Measurements from ENCODE around the gene CCDC85B.

CCDC85B gene

GRCh38 chr11:65899356-65900124 lies 9.1 kb downstream of the CCDC85B start:
- Histone ChIP-seq H2BK5ac (ENCODE audit: low read length) (no peak overlapping the region), H3K36me3 (ENCODE audit: control insufficient read depth, insufficient read depth, low read length) (no peaks in the 10 kb centered on the region), H3K27me3 (ENCODE audit: insufficient read depth, low read length, poor library complexity) (peaks cover 7% of the 10 kb centered on the region), H2AK5ac (ENCODE audit: low read length) (no peak overlapping the region), H3K79me1 (ENCODE audit: low read length) (no peaks in the 10 kb centered on the region), H3K23ac (ENCODE audit: low read length) (peak overlapping the region; percentile 1), H2BK120ac (ENCODE audit: low read depth, low read length) (no peak overlapping the region), H4K8ac (ENCODE audit: low read depth, low read length) (no peak overlapping the region), H3K4ac (ENCODE audit: low read depth, low read length) (no peak overlapping the region), H3K27ac (ENCODE audit: low read depth, low read length) (peak overlapping the region; percentile 37), H3K4me2 (ENCODE audit: low read length) (peak overlapping the region; percentile 48), H3K4me1 (ENCODE audit: control insufficient read depth, low read depth, low read length) (no peaks in the 10 kb centered on the region), H3K56ac (ENCODE audit: low read length) (peak overlapping the region; percentile 76), H3K79me2 (ENCODE audit: control insufficient read depth, insufficient read depth, low read length) (no peaks in the 10 kb centered on the region), H4K5ac (ENCODE audit: low read length) (no peak overlapping the region), H3K9ac (ENCODE audit: low read length) (peak overlapping the region; percentile 56), H3K4me3 (ENCODE audit: low read length) (no peak overlapping the region), H2BK15ac (replicated peaks; ENCODE audit: low read depth) (no peak overlapping the region), H3K18ac (ENCODE audit: low read length) (peak overlapping the region; percentile 55)
- no CpG with 5 or more reads among the region's 78 CpGs for WGBS (ENCODE audit: extremely low coverage, insufficient coverage, low lambda C conversion rate)
- DNase-seq = peak; percentile 71

- peak within 1 kb of the TSS; percentile 1 for H3K23ac ChIP-seq (ENCODE audit: low read length)
- H3K27ac ChIP-seq (ENCODE audit: low read depth, low read length) = peak within 1 kb of the TSS; percentile 37
- H3K56ac ChIP-seq (ENCODE audit: low read length) = peak within 1 kb of the TSS; percentile 76
- peaks cover 7% of the 10 kb centered on the region for H3K27me3 ChIP-seq (ENCODE audit: insufficient read depth, low read length, poor library complexity)
- no peak within 1 kb of the TSS for H2BK5ac ChIP-seq (ENCODE audit: low read length)
- H3K4me2 ChIP-seq (ENCODE audit: low read length) = peak within 1 kb of the TSS; percentile 48
- H4K5ac ChIP-seq (ENCODE audit: low read length) = no peak within 1 kb of the TSS
- no peaks in the 10 kb centered on the region for H3K36me3 ChIP-seq (ENCODE audit: control insufficient read depth, insufficient read depth, low read length)
- H2AK5ac ChIP-seq (ENCODE audit: low read length) = no peak within 1 kb of the TSS
- no peak within 1 kb of the TSS for H4K8ac ChIP-seq (ENCODE audit: low read depth, low read length)
- H2BK120ac ChIP-seq (ENCODE audit: low read depth, low read length) = no peak within 1 kb of the TSS
- H3K79me2 ChIP-seq (ENCODE audit: control insufficient read depth, insufficient read depth, low read length) = no peaks in the 10 kb centered on the region
- H3K4me1 ChIP-seq (ENCODE audit: control insufficient read depth, low read depth, low read length) = no peaks in the 10 kb centered on the region
- DNase-seq = peak; percentile 94
- H3K4ac ChIP-seq (ENCODE audit: low read depth, low read length) = no peak within 1 kb of the TSS
- no peaks in the 10 kb centered on the region for H3K79me1 ChIP-seq (ENCODE audit: low read length)
- peak within 1 kb of the TSS; percentile 55 for H3K18ac ChIP-seq (ENCODE audit: low read length)
- H3K4me3 ChIP-seq (ENCODE audit: low read length) = no peak within 1 kb of the TSS
- peak within 1 kb of the TSS; percentile 56 for H3K9ac ChIP-seq (ENCODE audit: low read length)
- H2BK15ac ChIP-seq (replicated peaks; ENCODE audit: low read depth) = no peak within 1 kb of the TSS
- WGBS (ENCODE audit: extremely low coverage, insufficient coverage, low lambda C conversion rate) = no CpG with 5 or more reads among the region's 80 CpGs
These were observed 9.8 kb downstream of the CCDC85B start, which contains the start of gene FOSL1 for GRCh38 chr11:65900125-65900898. Gene FOSL1, minus strand, starts transcription at chr11:65900388. Its CDS starts 49 bp downstream, at chr11:65900339.

- Histone ChIP-seq H3K79me2 (ENCODE audit: control insufficient read depth, insufficient read depth, low read length) (no peaks in the 10 kb centered on the region), H3K79me1 (ENCODE audit: low read length) (no peaks in the 10 kb centered on the region), H2BK5ac (ENCODE audit: low read length) (no peak overlapping the region), H3K4me3 (ENCODE audit: low read length) (no peak overlapping the region), H3K23ac (ENCODE audit: low read length) (no peak overlapping the region), H4K8ac (ENCODE audit: low read depth, low read length) (no peak overlapping the region), H2BK120ac (ENCODE audit: low read depth, low read length) (no peak overlapping the region), H3K9ac (ENCODE audit: low read length) (no peak overlapping the region), H3K36me3 (ENCODE audit: control insufficient read depth, insufficient read depth, low read length) (no peaks in the 10 kb centered on the region), H3K27ac (ENCODE audit: low read depth, low read length) (no peak overlapping the region), H4K5ac (ENCODE audit: low read length) (no peak overlapping the region), H3K18ac (ENCODE audit: low read length) (no peak overlapping the region), H3K27me3 (ENCODE audit: insufficient read depth, low read length, poor library complexity) (peaks cover 7% of the 10 kb centered on the region), H2BK15ac (replicated peaks; ENCODE audit: low read depth) (no peak overlapping the region), H3K56ac (ENCODE audit: low read length) (no peak overlapping the region), H2AK5ac (ENCODE audit: low read length) (no peak overlapping the region), H3K4me2 (ENCODE audit: low read length) (no peak overlapping the region), H3K4me1 (ENCODE audit: control insufficient read depth, low read depth, low read length) (no peaks in the 10 kb centered on the region), H3K4ac (ENCODE audit: low read depth, low read length) (no peak overlapping the region)
- DNase-seq = no peak
- no CpG with 5 or more reads among the region's 11 CpGs for WGBS (ENCODE audit: extremely low coverage, insufficient coverage, low lambda C conversion rate)
These were observed 10.4 kb downstream of the CCDC85B start for GRCh38 chr11:65900899-65901180.

GRCh38 chr11:65903068-65903481 lies 12.6 kb downstream of the CCDC85B start:
- Histone ChIP-seq H3K79me1 (ENCODE audit: low read length) (no peaks in the 10 kb centered on the region), H2BK120ac (ENCODE audit: low read depth, low read length) (no peak overlapping the region), H2BK15ac (replicated peaks; ENCODE audit: low read depth) (no peak overlapping the region), H3K9ac (ENCODE audit: low read length) (no peak overlapping the region), H3K56ac (ENCODE audit: low read length) (peak overlapping the region; percentile 34), H4K5ac (ENCODE audit: low read length) (no peak overlapping the region), H3K27me3 (ENCODE audit: insufficient read depth, low read length, poor library complexity) (peaks cover 7% of the 10 kb centered on the region), H3K4me1 (ENCODE audit: control insufficient read depth, low read depth, low read length) (no peaks in the 10 kb centered on the region), H3K36me3 (ENCODE audit: control insufficient read depth, insufficient read depth, low read length) (no peaks in the 10 kb centered on the region), H3K4me3 (ENCODE audit: low read length) (no peak overlapping the region), H3K23ac (ENCODE audit: low read length) (no peak overlapping the region), H3K4ac (ENCODE audit: low read depth, low read length) (no peak overlapping the region), H3K27ac (ENCODE audit: low read depth, low read length) (no peak overlapping the region), H2BK5ac (ENCODE audit: low read length) (no peak overlapping the region), H2AK5ac (ENCODE audit: low read length) (no peak overlapping the region), H3K79me2 (ENCODE audit: control insufficient read depth, insufficient read depth, low read length) (no peaks in the 10 kb centered on the region), H4K8ac (ENCODE audit: low read depth, low read length) (no peak overlapping the region), H3K4me2 (ENCODE audit: low read length) (no peak overlapping the region), H3K18ac (ENCODE audit: low read length) (no peak overlapping the region)
- DNase-seq = peak; percentile 96
- WGBS (ENCODE audit: extremely low coverage, insufficient coverage, low lambda C conversion rate) = no CpG with 5 or more reads among the region's 5 CpGs

- H3K36me3 ChIP-seq (ENCODE audit: control insufficient read depth, insufficient read depth, low read length) = no peaks in the 10 kb centered on the region
- no peaks in the 10 kb centered on the region for H3K4me1 ChIP-seq (ENCODE audit: control insufficient read depth, low read depth, low read length)
- no peak overlapping the region for H2BK5ac ChIP-seq (ENCODE audit: low read length)
- H3K4ac ChIP-seq (ENCODE audit: low read depth, low read length) = no peak overlapping the region
- H3K4me2 ChIP-seq (ENCODE audit: low read length) = no peak overlapping the region
- no peak overlapping the region for H2BK15ac ChIP-seq (replicated peaks; ENCODE audit: low read depth)
- no peak overlapping the region for H4K8ac ChIP-seq (ENCODE audit: low read depth, low read length)
- H3K23ac ChIP-seq (ENCODE audit: low read length) = no peak overlapping the region
- no peak overlapping the region for H3K27ac ChIP-seq (ENCODE audit: low read depth, low read length)
- H3K18ac ChIP-seq (ENCODE audit: low read length) = no peak overlapping the region
- no peaks in the 10 kb centered on the region for H3K79me1 ChIP-seq (ENCODE audit: low read length)
- no peak overlapping the region for H4K5ac ChIP-seq (ENCODE audit: low read length)
- no peak overlapping the region for H3K9ac ChIP-seq (ENCODE audit: low read length)
- no CpG with 5 or more reads among the region's 8 CpGs for WGBS (ENCODE audit: extremely low coverage, insufficient coverage, low lambda C conversion rate)
- no peak overlapping the region for H3K56ac ChIP-seq (ENCODE audit: low read length)
- DNase-seq = no peak
- no peak overlapping the region for H2BK120ac ChIP-seq (ENCODE audit: low read depth, low read length)
- no peak overlapping the region for H3K4me3 ChIP-seq (ENCODE audit: low read length)
- no peak overlapping the region for H2AK5ac ChIP-seq (ENCODE audit: low read length)
- peaks cover 7% of the 10 kb centered on the region for H3K27me3 ChIP-seq (ENCODE audit: insufficient read depth, low read length, poor library complexity)
- H3K79me2 ChIP-seq (ENCODE audit: control insufficient read depth, insufficient read depth, low read length) = no peaks in the 10 kb centered on the region
These were observed 13.2 kb downstream of the CCDC85B start for GRCh38 chr11:65903715-65904114.

Measured in mesendoderm (in vitro differentiated cells).